ENCODE results near the gene GLIS2. TPM values are rescaled to one million over a fixed set of nuclear protein-coding genes. Genes with fewer than 3 reads are reported as not detected.
A peak's percentile ranks its signal among the peaks of the same experiment; 100 is the strongest.

The GLIS2 gene
- total and polyA plus RNA-seq, 10 of the 15 experiments (the other 5 are each of a cell fraction or from before 2014, with no cell fraction given): 0.03 to 0.64 (median 0.18) TPM; not detected in 4

GRCh38 chr16:4307215-4308037, 8.4 kb upstream of the GLIS2 start (continued):
- TF ChIP-seq EZH2 (IDR thresholded peaks at IDR 0.05; ENCODE audit: borderline replicate concordance, control insufficient read depth, low read depth, low read length) (no peak), NFYB (IDR thresholded peaks at IDR 0.05; ENCODE audit: insufficient read depth, low read depth, low read length) (peak; percentile 31; the same call in 1 of the 2 replicates), NFIC (IDR thresholded peaks at IDR 0.05; ENCODE audit: low read depth, low read length) (no peak), ELK1 (IDR thresholded peaks at IDR 0.05; ENCODE audit: low read depth, low read length) (peak; percentile 79; the same call in 1 of the 2 replicates), SIN3A (IDR thresholded peaks at IDR 0.05; ENCODE audit: low read depth, low read length) (0 out of 2 replicates have a peak, but pooled peaks have one; percentile 48), ZNF207 (IDR thresholded peaks at IDR 0.05; ENCODE audit: borderline replicate concordance) (peak; percentile 73; the same call in 1 of the 2 replicates), BHLHE40 (IDR thresholded peaks at IDR 0.05; ENCODE audit: borderline replicate concordance in 1 of 2, low read depth in 2 of 2, low read length in 1 of 2) (peak; percentile 66 to 77; a peak in 2 of 4 replicates), CREM (IDR thresholded peaks at IDR 0.05; ENCODE audit: low read depth) (peak; percentile 74; the same call in 1 of the 2 replicates), IKZF1 (conservative IDR thresholded peaks at IDR 0.05) (peak; percentile 76), PML (IDR thresholded peaks at IDR 0.05; ENCODE audit: low read length) (peak; percentile 48; the same call in 1 of the 2 replicates), TCF3 (IDR thresholded peaks at IDR 0.05; ENCODE audit: borderline replicate concordance, insufficient read depth, low read depth, low read length) (no peak), SREBF1 (IDR thresholded peaks at IDR 0.05; ENCODE audit: low read length) (no peak), MEF2B (IDR thresholded peaks at IDR 0.05; ENCODE audit: partially characterized antibody, poor library complexity, severe bottlenecking) (peak; percentile 39), CUX1 (IDR thresholded peaks at IDR 0.05; ENCODE audit: insufficient replicate concordance, low read depth, low read length) (no peak), FOXK2 (IDR thresholded peaks at IDR 0.05) (no peak), SIX5 (IDR thresholded peaks at IDR 0.05; ENCODE audit: low read depth, low read length, severe bottlenecking) (no peak), CEBPZ (IDR thresholded peaks at IDR 0.05; ENCODE audit: low read depth, low read length) (no peak), TBL1XR1 (IDR thresholded peaks at IDR 0.05; ENCODE audit: low read depth, low read length) (peak; percentile 54; the same call in 1 of the 2 replicates), KLF5 (IDR thresholded peaks at IDR 0.05; ENCODE audit: partially characterized antibody) (peak; percentile 86), NBN (IDR thresholded peaks at IDR 0.05) (peak; percentile 33)
